GM13977 (cell line): ENCODE measurements around the gene TBC1D10A.

Source experiments
- DNase-seq: peaks from one replicate; pipeline ENCODE4 v3.0.0; 2012; ENCODE audit warnings: low spot score
- in situ Hi-C: fragments of 300-500 bp; cut with MboI; formaldehyde crosslinking; loops from one replicate; pipeline ENCODE4 v1.12.0; 2022; ENCODE audit warnings: low sequenced_read_pairs, low pct_unique_long_range_greater_than_20kb, mixed read lengths, inconsistent platforms; ENCODE audit not compliant: unreplicated experiment
- TF ChIP-seq, protein P1 (sequence below): IDR thresholded peaks from 2 replicates; pipeline ENCODE4 v1.5.1; 2012; ENCODE audit warnings: mild to moderate bottlenecking, control low read depth; ENCODE audit not compliant: insufficient read depth; ENCODE audit errors: extremely low read depth, missing control alignments

The TBC1D10A gene

GRCh38 chr22:30262112-30262511 lies 64.6 kb downstream of the TBC1D10A start:
- DNase-seq = no peak
- TF ChIP-seq, protein P1, sequence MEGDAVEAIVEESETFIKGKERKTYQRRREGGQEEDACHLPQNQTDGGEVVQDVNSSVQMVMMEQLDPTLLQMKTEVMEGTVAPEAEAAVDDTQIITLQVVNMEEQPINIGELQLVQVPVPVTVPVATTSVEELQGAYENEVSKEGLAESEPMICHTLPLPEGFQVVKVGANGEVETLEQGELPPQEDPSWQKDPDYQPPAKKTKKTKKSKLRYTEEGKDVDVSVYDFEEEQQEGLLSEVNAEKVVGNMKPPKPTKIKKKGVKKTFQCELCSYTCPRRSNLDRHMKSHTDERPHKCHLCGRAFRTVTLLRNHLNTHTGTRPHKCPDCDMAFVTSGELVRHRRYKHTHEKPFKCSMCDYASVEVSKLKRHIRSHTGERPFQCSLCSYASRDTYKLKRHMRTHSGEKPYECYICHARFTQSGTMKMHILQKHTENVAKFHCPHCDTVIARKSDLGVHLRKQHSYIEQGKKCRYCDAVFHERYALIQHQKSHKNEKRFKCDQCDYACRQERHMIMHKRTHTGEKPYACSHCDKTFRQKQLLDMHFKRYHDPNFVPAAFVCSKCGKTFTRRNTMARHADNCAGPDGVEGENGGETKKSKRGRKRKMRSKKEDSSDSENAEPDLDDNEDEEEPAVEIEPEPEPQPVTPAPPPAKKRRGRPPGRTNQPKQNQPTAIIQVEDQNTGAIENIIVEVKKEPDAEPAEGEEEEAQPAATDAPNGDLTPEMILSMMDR = no peak
- in situ Hi-C loops = loop anchor here (10.0 kb wide), 1 partner anchor 157 kb away; no protein-coding TSS in a partner anchor

DNA sequence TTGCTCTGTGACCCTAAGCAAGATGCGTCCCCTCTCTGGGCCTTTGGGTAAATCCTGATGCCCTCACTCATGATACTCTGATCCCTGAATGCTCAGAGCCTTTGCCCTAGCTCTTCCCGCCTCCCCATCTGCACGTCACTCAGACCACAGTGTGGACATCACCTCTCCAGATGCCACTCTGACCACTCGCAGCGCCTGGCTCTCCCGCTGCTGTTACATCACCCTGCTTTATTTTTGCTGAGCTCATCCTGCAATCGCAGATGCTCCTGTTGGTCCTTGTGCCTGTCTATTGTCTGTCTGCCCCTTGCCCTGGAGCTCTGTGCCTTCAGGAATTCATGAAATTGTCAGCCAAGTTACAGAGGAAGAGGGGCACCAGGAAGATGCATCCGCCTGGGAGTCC lies 65.6 kb downstream of the TBC1D10A start:
- in situ Hi-C loops = loop anchor here (10.0 kb wide), 1 partner anchor 156 kb away; no protein-coding TSS in a partner anchor
- DNase-seq = no peak
- TF ChIP-seq, protein P1 = no peak

- in situ Hi-C loops = loop anchor here (10.0 kb wide), 1 partner anchor 156 kb away; no protein-coding TSS in a partner anchor
- no peak for DNase-seq
- TF ChIP-seq, protein P1 = no peak
Measured at GRCh38 chr22:30260682-30261081, 66.1 kb downstream of the TBC1D10A start.

DNA sequence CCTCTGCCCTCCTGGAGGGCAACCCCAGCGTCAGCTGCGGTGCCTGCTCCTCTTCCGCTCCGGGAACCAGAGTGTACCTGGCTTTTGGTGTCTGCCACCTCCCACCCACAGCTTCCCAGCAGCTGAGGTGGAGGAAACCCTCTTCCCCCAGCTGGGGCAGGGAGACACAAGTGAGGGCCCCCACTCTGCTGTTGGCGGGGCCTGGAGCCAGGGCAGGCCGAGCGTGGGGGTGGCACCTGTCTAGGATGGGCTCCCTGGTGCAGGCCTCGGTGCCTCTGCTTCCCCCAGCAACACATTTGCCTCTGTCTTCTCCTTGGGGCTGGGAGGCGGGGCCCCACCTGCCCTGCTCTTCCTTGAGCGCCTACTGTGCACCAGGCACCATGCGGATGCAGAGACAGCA lies 66.5 kb downstream of the TBC1D10A start:
- no peak for DNase-seq
- in situ Hi-C loops = loop anchor here (10.0 kb wide), 1 partner anchor 155 kb away; no protein-coding TSS in a partner anchor
- TF ChIP-seq, protein P1 = no peak

- DNase-seq = no peak
- TF ChIP-seq, protein P1 = no peak
- in situ Hi-C loops = no loop called here
Measured at GRCh38 chr22:30254314-30254713, 72.4 kb downstream of the TBC1D10A start.

DNA sequence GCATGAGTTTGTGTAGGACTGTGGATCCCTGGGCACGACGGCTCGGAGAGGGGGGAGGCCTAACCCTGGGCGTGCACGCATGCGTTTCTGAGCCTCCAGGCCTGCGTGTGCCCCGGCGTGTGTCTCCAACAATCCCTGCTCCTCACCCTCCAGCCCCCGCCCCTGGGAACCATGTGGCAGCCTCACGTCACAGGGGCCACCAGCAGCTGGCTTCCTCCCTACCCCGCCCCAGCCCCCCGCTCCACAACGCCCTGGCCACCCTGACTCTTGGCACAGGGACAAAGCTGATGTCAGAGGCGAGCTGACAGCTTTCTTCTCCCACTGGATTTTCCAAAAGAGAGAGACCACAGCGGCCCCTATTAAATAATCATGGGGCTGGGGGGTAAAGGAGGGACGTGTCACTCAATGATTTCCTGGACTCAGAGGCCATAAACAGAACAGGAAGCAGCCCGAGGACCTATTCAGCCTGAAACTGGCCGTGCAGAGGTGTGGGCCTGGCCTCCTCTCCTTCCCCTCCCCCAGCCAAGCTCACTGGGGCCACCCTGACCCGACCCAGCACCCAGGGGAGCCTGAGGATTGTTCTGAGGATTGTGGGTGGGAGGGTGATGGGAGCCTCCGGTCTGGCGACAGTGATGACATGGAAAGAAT lies 73.4 kb downstream of the TBC1D10A start:
- in situ Hi-C loops = no loop called here
- TF ChIP-seq, protein P1 = no peak
- DNase-seq = no peak
